ENCODE results near the gene SF3A1.

The SF3A1 gene

DNA sequence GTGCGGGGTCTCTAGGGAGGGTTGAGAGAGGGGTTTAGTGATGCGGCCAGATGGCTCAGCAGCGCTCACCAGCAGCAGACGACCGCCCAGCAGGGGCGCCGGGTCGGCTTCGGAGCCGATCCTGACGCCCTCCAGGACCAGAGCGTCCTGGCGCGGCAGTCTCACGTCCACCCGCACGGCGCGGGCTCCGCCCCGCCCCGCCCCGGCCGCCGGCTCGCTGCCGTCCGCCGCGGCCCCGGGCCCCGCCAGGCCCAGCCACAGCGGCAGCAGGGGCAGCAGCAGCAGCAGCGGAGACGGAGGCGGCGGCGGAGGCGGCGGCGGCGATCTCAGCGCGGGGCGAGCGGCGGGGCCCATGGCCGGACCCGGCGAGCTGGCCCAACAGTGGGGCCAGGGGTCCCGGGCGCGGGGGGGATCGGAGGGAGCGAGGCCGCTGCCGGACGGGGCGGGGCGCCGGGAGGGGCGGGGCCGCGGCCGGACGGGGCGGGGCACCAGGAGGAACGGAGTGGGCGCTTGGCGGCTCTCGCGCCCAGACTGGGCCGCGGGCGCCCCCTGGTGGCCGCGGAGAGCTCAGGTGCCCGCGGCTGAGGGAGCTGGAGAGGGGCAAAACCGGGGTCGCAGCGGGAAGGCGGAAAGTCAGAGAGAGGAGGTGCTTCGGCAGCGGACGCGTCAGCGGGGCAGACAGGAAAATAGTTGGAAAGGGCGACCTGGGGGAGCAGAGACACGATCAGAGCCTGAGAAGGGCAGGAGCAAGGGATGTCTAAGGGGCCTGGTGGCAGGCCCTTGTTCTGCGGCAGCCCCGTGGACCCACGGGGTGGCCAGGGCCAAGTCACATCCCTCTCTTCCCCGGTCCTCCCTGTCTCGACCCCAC is 30.5 kb upstream of the SF3A1 start, which contains the start of gene RNF215:
Gene RNF215, minus strand, starts transcription at position 452 of the 868 bp plus-strand sequence. Its CDS starts 98 bp downstream, at position 354.
- DNase-seq (ENCODE audit: low spot score) = peak; percentile 80

GRCh38 chr22:30386608-30386959 is 29.9 kb upstream of the SF3A1 start:
- no peak for DNase-seq (ENCODE audit: low spot score)

DNA sequence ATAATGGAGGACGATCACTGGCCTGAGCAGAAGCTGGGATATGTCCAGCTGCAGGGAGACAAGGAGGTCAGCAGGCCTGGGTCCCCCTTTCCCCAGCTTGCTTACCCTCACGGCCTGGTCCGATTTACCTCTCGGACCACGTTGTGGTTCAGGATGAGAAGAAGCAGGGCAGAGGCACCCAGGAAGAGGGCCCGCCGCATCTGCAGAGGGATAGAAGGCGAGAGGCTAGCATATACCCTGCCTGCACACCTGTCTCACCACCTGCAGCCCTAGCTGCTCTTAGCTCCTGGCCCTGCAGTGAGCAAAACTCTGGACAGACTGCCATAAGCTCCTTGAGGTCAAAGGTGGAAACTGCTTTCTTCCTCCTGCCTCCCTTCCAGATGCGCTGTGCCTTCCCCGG is 29.2 kb upstream of the SF3A1 start:
- DNase-seq (ENCODE audit: low spot score) = no peak

DNA sequence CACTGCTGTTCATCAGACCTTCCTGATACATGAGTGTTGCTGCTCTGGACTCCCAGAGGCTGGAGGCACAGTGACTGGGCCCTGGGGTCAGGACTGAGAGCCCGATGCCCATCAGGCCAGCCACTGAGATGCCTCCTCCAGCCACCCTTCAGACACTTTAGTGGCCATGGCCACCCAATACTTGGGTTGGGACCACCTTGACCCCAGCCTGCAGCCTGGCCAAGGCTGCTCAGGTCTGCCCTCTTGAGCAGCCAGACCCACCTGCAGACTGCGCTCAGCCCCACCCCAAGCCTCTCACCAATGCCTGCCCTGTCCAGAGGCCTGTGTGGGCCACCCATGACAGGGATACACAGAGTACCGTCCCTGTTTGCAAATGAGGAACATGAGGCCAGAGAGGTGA is 26.4 kb upstream of the SF3A1 start:
- no peak for DNase-seq (ENCODE audit: low spot score)

DNA sequence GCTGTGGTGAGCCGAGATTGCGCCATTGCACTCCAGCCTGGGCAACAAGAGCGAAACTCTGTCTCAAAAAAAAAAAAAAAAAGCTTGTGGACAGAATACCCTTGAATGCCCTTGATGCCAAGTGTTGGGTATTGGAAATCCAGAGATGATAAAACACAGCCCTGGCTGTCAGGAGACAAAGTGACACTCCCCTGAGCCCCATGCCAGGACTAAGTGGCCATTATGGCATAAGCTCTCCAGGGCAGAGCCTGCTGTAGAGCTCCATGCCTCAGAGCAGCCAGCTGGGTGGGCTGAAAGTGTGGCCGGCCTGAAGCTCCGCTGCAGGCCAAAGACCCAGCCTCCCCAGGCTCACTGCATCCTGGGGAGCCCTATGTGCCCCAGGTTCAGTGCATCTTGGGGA is 25.6 kb upstream of the SF3A1 start:
- DNase-seq (ENCODE audit: low spot score) = no peak

DNA sequence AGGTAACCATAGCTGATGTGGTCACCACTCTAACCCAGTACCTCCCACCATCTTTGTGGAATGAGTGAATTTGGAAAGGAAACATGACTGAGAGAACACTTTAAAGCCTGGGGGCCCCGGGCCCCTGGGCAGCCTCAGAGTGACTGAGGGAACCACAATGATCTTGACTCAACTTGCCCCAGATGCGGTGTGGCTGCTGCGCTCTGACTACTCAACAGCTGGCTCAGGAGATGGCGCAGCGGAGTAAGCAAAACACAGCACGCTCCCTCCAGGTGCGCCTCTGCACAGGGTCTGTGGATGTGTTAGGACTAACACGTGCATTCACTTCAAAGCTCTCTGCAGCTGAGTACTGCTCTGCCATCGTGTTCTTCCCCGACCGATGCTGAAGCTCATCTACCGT is 24.6 kb upstream of the SF3A1 start:
- no peak for DNase-seq (ENCODE audit: low spot score)

DNA sequence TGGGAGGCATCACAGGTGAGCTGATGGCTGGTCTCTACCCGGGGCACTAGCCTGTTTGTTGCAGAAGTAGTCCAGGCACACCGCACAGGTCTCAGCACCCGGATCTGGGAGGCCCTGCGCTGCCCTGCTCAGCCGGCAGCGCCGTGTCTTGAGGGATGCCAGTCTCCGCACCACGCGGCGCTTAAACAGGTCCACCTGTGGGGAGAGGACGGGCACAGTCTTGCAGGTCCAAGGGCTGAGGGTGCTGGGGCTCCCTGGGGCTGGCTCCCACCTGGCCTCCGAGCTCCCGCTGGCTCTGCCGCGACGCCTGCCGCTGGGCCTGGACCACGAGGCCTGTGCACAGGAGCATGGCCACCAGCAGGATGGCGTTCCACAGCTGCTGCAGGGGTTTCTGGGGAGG is 23.3 kb upstream of the SF3A1 start:
- DNase-seq (ENCODE audit: low spot score) = no peak

DNA sequence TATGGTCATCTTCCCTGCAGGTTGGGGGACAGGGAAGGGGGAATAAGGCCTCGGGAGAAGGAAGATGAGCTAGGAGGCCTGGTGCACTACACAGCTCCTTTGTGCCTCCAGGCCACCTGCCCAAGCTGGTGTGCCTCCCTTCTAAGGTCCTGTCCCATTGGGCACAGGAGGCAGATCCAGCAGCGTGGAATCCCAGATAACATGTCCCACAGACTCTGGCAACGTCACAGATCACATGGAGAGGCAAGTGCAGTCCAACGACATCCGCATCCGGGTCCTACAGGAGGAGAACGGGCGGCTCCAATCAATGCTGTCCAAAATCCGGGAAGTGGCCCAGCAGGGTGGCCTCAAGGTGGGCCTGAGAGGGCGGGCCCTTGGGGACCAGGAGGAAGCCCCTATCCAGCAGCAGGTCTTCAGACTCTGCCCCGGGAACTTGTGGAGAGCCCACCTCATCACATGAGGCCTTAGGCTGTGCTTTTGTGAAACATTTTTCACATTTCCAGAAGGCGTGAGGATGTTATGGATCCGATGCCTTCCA is 18.7 kb upstream of the SF3A1 start:
- no peak for DNase-seq (ENCODE audit: low spot score)

DNA sequence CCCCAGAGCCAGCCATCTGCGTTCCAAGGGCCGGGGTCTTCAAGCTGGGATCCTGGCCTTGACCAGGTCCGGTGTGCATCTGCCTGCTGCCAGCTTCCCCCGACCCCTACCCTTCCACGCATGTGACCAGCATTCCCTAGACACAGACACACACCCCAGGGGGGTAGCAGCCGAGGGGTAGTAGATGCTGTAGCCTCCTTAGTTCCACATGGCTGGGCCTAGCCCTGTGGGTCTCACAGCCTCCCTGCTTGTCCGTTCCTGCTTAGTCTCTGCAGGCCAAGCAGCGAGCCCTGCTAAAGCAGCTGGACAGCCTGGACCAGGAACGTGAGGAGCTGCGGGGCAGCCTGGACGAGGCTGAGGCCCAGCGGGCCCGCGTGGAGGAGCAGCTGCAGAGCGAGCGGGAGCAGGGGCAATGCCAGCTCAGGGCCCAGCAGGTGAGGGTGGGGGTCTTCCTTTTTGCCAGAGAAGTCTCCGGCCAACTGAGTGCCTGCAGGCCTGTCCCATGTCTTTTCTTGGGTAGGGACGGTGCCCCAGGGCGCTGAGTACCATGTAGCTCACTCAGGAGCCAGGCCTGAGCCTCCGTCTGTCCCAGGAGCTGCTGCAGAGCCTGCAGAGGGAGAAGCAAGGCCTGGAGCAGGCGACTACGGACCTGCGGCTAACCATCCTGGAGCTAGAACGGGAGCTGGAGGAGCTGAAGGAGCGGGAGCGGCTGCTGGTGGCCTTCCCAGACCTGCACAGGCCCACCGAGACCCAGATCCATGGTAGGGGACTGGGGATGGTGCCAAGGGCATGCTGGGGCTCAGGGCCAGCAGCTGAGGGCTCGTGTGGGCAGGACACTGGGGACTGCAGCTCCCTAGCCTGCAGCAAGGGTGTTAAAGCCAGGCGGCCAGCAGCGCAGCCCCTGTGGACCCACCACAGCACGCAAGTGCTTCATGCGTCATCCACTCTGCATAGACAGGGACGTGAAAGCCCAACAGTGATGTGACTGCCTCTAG is 16.9 kb upstream of the SF3A1 start:
- peak; percentile 51 for DNase-seq (ENCODE audit: low spot score)

DNA sequence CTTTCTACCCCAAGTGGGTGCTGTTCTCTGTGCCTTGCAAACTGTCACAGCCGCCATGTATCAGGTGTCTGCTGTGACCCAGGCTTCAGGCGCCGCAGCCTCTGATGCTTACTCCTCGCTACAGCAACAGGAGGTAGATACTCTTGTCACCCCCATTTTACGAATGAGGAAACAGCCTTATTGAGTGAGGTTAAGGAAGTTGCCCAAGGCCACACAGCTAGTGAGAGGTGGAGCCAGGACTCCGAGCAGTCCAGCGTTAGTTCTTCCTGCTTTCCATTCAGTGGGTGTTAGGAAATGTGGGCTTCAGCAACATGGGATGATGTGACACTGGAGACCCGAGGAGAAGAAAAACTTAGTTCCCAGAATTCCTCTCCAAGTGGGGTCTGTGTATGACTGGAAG is 16.2 kb upstream of the SF3A1 start:
- DNase-seq (ENCODE audit: low spot score) = no peak

- no peak for DNase-seq (ENCODE audit: low spot score)
Measured at GRCh38 chr22:30371981-30372380, 15.3 kb upstream of the SF3A1 start.

GRCh38 chr22:30371321-30371720 is 14.6 kb upstream of the SF3A1 start:
- DNase-seq (ENCODE audit: low spot score) = no peak

- DNase-seq (ENCODE audit: low spot score) = no peak
Measured at GRCh38 chr22:30370641-30371230, 14.0 kb upstream of the SF3A1 start.

DNA sequence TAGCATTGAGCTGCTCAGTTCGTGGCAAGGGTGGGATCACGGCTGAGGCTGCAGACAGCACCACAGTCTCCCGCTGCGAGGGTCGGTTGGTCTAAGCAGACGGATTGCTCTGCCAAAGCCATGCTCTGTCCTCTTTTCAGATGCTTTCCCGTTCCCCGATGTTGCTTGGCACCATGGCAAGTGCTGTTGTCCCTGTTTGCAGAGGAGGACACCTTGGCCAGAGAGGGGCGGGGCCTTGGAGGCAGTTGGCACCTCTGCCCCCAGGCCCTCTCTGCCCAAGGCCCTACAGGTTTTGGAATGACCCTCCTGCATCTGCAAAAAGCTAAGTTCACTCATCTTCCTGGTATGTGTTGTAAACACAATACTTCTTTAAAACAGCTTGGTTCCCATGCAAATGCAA is 11.7 kb upstream of the SF3A1 start:
- no peak for DNase-seq (ENCODE audit: low spot score)

DNA sequence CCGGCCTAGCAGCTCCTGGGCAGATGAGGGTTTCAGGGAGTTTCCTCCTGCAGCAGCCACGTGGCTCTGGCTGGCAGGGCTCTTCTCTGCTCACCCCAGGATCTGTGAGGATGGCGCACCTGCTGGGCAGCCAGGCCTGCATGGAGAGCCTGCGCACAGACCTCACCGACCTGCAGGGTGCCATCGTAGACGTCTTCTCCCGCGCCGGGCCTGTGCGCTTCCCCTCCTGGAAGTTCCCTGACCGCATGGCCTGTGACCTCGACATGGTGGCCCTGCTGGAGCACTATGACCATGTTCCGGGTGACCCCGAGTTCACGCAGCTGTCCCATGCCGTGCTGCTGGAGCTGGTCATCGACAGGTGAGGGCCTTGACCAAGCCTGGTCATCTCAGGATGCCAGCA is 9.2 kb upstream of the SF3A1 start:
- no peak for DNase-seq (ENCODE audit: low spot score)

DNA sequence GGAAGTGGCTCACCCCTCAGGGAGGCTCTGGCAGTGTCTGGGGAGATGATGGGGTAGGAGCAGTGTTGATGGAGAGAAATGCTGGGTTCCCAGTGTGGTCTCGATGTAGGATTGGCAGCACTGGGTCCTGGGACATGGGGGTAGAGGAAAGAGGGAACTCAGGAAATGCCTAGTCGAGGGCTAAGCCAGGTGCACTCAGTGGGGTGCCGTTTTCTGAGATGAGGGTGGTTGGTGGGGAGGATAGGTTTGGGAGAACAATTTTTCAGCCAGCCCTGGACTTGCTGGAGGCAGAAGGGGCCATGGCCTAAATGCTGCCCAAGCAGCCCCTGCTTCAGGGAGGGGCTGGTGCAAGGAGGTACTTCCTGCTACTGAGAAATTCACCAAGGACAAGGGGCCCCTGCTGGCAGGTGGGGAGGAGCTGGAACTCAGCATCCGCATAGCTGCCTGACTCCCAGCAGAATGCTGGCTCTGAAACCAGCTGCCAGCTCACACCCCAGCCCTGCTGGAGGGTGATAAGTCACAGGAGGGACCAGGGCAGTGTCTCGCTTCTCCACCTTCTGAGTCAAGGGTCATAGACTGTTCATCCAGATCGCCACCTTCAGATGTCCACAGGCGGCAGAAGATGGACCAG is 6.1 kb upstream of the SF3A1 start:
- DNase-seq (ENCODE audit: low spot score) = no peak

DNA sequence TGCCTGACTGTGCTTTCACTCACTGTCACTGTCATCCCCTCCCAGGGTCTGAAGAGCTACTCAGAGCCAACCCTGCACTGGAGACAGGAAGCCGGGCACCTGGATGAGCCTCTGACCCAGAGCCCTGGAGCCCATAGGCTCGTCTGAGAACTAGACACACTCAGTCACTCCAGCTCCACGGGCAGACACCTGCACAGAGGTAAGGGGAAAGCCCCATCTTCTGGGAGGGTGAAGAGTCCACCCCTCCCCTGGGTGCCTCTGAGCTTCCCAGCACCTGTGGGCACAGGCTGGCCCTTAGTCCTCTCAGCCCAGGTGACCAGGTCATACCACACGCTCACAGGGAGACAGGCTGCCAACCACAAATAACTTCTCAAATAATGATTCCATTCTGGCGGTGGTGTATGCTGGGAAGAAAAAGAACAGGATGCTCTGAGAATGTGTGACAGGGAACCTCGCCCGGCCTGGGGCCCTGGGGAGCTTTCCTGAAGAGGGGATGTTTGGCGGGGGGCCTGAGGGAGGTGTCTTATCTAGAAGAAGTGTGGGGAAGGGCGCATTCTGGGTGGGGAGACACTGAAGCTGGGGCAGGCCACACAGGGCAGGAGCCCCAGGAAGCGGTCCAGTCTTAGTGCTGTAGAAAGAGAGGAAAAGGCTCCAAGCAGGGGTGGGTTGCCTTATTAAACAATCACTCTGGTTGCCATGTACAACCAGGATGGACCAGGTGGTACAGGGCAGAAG is 5.4 kb upstream of the SF3A1 start:
- no peak for DNase-seq (ENCODE audit: low spot score)

DNA sequence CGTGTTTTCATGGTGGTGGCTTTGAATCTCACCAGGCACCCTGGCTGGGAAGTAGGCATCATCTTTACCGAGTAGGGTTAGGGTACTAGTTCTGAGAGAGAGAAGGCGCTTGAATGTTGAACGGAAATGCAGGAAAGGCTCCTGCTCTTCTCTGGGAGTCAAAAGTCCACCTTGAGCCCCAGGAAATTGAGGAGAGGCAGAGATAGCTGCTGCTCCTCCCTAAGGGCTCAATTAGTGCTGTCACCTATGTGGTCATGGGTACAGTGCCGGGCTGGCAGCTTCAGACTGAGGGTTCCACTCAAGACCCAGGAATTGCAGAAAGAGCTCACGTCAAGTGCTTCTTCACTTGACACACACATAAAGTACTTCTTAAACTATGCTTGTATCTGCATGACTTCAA is 1.8 kb upstream of the SF3A1 start:
- DNase-seq (ENCODE audit: low spot score) = no peak

DNA sequence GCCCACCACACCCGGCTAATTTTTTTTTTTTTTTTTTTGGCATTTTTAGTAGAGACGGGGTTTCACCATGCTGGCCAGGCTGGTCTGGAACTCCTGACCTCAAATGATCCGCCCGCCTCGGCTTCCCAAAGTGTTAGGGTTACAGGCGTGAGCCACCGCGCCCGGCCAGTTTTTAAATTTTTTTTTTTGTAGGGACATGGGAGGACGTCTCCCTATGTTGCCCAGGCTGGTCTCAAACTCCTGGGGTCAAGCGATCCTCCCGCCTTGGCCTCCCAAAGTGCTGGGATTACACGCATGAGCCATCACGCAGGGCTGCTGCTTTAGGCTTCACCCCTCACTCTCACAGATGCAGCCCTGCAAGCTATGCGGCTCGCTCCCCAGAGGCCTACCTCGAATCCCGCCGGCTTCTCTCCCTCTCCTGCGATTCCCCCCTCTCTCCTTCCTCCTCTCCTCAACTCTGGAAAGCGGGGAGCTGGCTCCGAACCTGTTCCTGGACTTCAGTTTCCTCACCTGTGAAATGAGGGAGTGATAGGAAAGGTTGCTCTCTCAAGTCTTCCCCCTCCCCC is 1.0 kb upstream of the SF3A1 start:
- DNase-seq (ENCODE audit: low spot score) = no peak

- no peak for DNase-seq (ENCODE audit: low spot score)
Measured at GRCh38 chr22:30357236-30357570, 509 bp upstream of the SF3A1 start.

GRCh38 chr22:30354644-30355043 is 2.0 kb downstream of the SF3A1 start:
- no peak for DNase-seq (ENCODE audit: low spot score)
